GM12878 (cell line): ENCODE measurements around the gene LRRC39.

ENCODE experiments used
- CBX5 ChIP-seq: sonication (generic); IDR thresholded peaks from 2 replicates; pipeline ENCODE4 v1.6.1; 2016; ENCODE audit warnings: low read depth, moderate library complexity, mild to moderate bottlenecking, inconsistent platforms
- EZH2 ChIP-seq: IDR thresholded peaks from 2 replicates; pipeline ENCODE4 v1.6.1; 2012; ENCODE audit warnings: low read depth, mild to moderate bottlenecking, control low read depth, inconsistent platforms, low read length, borderline replicate concordance; ENCODE audit not compliant: control insufficient read depth
- GABPA ChIP-seq: IDR thresholded peaks from 2 replicates; pipeline ENCODE4 v1.6.1; 2014; ENCODE audit warnings: antibody characterized with exemption, low read depth, mild to moderate bottlenecking, inconsistent platforms
- JUND ChIP-seq: IDR thresholded peaks from 2 replicates; pipeline ENCODE4 v1.6.1; 2012; ENCODE audit warnings: low read depth, mild to moderate bottlenecking, low read length, improper control_type of control experiment, moderate library complexity
- NFIC ChIP-seq: IDR thresholded peaks from 2 replicates; pipeline ENCODE4 v1.6.1; 2012; ENCODE audit warnings: low read depth, mild to moderate bottlenecking, inconsistent platforms, low read length, moderate library complexity
- POLR2A ChIP-seq: IDR thresholded peaks from 2 replicates; pipeline ENCODE4 v1.6.1; 2011; ENCODE audit warnings: low read depth, mild to moderate bottlenecking, low read length
- TAF1 ChIP-seq: IDR thresholded peaks from 2 replicates; pipeline ENCODE4 v1.6.1; 2011; ENCODE audit warnings: mild to moderate bottlenecking, low read depth, low read length, borderline replicate concordance
- TBL1XR1 ChIP-seq: IDR thresholded peaks from 2 replicates; pipeline ENCODE4 v1.6.1; 2012; ENCODE audit warnings: low read depth, low read length, improper control_type of control experiment
- TF ChIP-seq, protein P1 (sequence below), 3 experiments: IDR thresholded peaks in 2 of 3; conservative IDR thresholded peaks in 1 of 3; 2 replicates each; pipeline ENCODE4 v1.5.1; 2011; ENCODE audit warnings: low read depth in 3 of 3, low read length in 3 of 3, mild to moderate bottlenecking in 3 of 3, control low read depth in 2 of 3, moderate library complexity in 2 of 3, inconsistent platforms in 1 of 3, mixed read lengths in 1 of 3; ENCODE audit not compliant: control insufficient read depth in 2 of 3, insufficient read depth in 1 of 3; ENCODE audit errors: extremely low read depth in 1 of 3
- TF ChIP-seq, protein P2 (sequence below): IDR thresholded peaks from 2 replicates; pipeline ENCODE4 v1.6.1; 2011; ENCODE audit warnings: borderline replicate concordance, low read depth, mild to moderate bottlenecking, moderate library complexity, mixed read lengths, low read length; ENCODE audit not compliant: insufficient read depth; ENCODE audit errors: extremely low read length

DNA sequence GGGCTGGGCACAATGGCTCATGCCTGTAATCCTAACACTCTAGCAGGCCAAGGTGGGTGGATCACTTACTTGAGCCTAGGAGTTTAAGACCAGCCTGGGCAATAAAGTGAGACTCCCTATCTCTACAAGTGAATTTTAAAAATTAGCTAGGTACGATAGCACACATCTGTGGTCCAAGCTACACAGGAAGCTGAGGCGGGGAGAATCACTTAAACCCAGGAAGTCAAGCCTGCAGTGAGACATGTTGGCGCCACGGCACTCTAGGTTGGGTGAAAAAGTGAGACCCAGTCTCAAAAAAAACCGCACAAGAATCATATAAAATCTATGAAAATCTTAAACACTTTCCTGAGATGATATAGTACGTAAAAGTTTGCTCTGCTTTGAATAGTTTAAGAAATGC lies 41.4 kb upstream of the LRRC39 start:
- TF ChIP-seq POLR2A (no peak), GABPA (no peak), CBX5 (no peak), TBL1XR1 (no peak), EZH2 (no peak), NFIC (no peak), JUND (no peak), TAF1 (no peak)
- TF ChIP-seq, protein P1, sequence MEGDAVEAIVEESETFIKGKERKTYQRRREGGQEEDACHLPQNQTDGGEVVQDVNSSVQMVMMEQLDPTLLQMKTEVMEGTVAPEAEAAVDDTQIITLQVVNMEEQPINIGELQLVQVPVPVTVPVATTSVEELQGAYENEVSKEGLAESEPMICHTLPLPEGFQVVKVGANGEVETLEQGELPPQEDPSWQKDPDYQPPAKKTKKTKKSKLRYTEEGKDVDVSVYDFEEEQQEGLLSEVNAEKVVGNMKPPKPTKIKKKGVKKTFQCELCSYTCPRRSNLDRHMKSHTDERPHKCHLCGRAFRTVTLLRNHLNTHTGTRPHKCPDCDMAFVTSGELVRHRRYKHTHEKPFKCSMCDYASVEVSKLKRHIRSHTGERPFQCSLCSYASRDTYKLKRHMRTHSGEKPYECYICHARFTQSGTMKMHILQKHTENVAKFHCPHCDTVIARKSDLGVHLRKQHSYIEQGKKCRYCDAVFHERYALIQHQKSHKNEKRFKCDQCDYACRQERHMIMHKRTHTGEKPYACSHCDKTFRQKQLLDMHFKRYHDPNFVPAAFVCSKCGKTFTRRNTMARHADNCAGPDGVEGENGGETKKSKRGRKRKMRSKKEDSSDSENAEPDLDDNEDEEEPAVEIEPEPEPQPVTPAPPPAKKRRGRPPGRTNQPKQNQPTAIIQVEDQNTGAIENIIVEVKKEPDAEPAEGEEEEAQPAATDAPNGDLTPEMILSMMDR (IDR thresholded peaks at IDR 0.05 in 2 of 3, conservative IDR thresholded peaks at IDR 0.05 in 1 of 3; ENCODE audit: control insufficient read depth in 2 of 3, extremely low read depth in 1 of 3, insufficient read depth in 1 of 3, low read depth in 3 of 3, low read length in 3 of 3), result no peak
- TF ChIP-seq, protein P2, sequence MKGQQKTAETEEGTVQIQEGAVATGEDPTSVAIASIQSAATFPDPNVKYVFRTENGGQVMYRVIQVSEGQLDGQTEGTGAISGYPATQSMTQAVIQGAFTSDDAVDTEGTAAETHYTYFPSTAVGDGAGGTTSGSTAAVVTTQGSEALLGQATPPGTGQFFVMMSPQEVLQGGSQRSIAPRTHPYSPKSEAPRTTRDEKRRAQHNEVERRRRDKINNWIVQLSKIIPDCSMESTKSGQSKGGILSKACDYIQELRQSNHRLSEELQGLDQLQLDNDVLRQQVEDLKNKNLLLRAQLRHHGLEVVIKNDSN, result no peak
